ENCODE results near the gene DNLZ. TPM values are rescaled to one million over a fixed set of nuclear protein-coding genes. Genes with fewer than 3 reads are reported as not detected.
A peak's percentile ranks its signal among the peaks of the same experiment; 100 is the strongest.

DNLZ gene
- total and polyA plus RNA-seq, 8 donors: 4.2 to 18.8 (median 8.8) TPM

DNA sequence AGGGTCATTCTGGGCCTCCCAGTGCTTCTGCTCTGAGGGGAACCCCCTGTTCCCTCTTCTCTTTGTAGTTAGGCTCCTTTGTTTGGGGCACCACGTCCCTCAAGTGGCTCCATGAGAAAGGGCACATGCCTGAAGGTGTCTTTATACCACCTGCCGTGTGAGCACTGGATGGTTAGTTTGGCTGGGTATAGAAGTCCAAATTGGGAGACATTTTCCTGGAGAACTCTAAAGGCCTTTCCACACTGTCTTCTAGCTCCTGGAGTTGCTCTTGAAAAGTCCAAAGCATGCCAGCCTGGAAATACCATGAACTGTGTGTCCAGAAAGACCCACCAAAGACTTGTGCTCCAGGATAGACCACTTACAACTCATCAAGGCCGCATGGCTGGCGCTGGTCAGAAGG is 48.6 kb downstream of the DNLZ start:
- H3K9me3 ChIP-seq: peaks cover 0 to 13% of the 10 kb centered on the region in 2 donors
- ATAC-seq: no peak
- TF ChIP-seq, protein P1, sequence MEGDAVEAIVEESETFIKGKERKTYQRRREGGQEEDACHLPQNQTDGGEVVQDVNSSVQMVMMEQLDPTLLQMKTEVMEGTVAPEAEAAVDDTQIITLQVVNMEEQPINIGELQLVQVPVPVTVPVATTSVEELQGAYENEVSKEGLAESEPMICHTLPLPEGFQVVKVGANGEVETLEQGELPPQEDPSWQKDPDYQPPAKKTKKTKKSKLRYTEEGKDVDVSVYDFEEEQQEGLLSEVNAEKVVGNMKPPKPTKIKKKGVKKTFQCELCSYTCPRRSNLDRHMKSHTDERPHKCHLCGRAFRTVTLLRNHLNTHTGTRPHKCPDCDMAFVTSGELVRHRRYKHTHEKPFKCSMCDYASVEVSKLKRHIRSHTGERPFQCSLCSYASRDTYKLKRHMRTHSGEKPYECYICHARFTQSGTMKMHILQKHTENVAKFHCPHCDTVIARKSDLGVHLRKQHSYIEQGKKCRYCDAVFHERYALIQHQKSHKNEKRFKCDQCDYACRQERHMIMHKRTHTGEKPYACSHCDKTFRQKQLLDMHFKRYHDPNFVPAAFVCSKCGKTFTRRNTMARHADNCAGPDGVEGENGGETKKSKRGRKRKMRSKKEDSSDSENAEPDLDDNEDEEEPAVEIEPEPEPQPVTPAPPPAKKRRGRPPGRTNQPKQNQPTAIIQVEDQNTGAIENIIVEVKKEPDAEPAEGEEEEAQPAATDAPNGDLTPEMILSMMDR (IDR thresholded peaks at IDR 0.05): no peak
- intact Hi-C loops (cut with DNase I): no loop called here
- peak in 1 of 4 donors; percentile 15 for DNase-seq
- no peaks in the 10 kb centered on the region for H3K4me1 ChIP-seq
- no peak overlapping the region for H3K27ac ChIP-seq
- peaks cover 0 to 26% of the 10 kb centered on the region in 2 donors for H3K27me3 ChIP-seq
- no peaks in the 10 kb centered on the region for H3K36me3 ChIP-seq
- no peak overlapping the region for H3K4me3 ChIP-seq

GRCh38 chr9:136314056-136314416 is 49.5 kb downstream of the DNLZ start:
- no peaks in the 10 kb centered on the region for H3K4me1 ChIP-seq
- ATAC-seq (no peak), DNase-seq (no peak)
- H3K27ac ChIP-seq: no peak overlapping the region
- H3K4me3 ChIP-seq: no peak overlapping the region
- intact Hi-C loops (cut with DNase I): no loop called here
- no peaks in the 10 kb centered on the region for H3K36me3 ChIP-seq
- peaks cover 0 to 13% of the 10 kb centered on the region in 2 donors for H3K9me3 ChIP-seq
- H3K27me3 ChIP-seq: peaks cover 0 to 32% of the 10 kb centered on the region in 2 donors
- TF ChIP-seq, protein P1 (IDR thresholded peaks at IDR 0.05): no peak

DNA sequence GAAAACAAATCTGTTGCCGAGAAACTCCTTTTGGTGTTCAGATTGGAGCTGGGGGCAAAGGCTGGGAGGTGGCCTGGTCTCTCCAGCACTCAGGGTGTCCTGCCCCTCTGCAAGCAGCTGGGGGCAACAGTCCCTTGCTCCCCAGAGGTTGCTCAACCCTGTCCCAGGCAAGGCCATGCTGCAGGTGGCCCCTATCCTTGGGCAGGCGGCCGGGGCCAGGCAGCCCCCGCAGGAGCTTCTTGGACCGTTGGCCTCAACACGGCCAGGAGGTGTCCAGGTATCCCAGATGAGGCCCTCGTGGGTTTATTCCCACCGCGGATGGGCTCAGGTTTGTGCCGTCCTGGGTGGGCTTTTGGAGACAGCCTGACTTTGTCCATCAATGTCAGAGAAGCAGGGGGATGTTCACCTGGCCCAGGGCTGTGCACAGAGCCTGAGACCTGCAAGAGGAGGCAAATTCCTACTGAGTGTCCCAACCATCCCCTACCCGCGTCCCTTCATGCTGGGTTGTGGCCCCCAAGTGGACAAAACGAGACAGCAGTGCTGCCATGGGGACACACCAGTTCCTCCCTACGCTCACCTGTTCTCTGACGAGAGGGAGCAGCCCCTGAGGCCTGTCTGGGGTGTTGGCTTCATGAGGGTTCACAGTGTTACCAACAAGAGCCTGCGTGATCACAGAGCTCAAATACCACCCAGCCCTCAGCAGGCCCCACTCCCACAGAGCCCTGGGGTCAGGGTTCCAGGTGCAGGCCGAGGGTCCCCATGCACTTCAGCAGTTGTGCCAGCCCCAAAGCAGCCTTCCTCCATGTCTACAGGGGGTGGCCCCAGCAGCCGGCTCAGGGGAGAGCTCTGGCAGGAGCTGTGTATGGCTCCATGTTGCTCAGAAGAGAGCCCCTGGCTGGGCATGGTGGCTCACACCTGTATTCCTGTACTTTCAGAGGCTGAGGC is 50.2 kb downstream of the DNLZ start:
- peaks cover 0 to 35% of the 10 kb centered on the region in 2 donors for H3K27me3 ChIP-seq
- TF ChIP-seq, protein P1 (IDR thresholded peaks at IDR 0.05): no peak
- intact Hi-C loops (cut with DNase I): no loop called here
- H3K4me3 ChIP-seq: no peak overlapping the region
- DNase-seq (peak in 1 of 4 donors; percentile 67), ATAC-seq (no peak)
- H3K27ac ChIP-seq: no peak overlapping the region
- H3K9me3 ChIP-seq: peaks cover 0 to 13% of the 10 kb centered on the region in 2 donors
- no peaks in the 10 kb centered on the region for H3K36me3 ChIP-seq
- H3K4me1 ChIP-seq: no peaks in the 10 kb centered on the region

GRCh38 chr9:136312436-136312835 is 51.1 kb downstream of the DNLZ start:
- TF ChIP-seq, protein P1 (IDR thresholded peaks at IDR 0.05): peak; percentile 55 to 57
- Histone ChIP-seq H3K9me3 (peaks cover 0 to 13% of the 10 kb centered on the region in 2 donors), H3K27ac (no peak overlapping the region), H3K4me1 (no peaks in the 10 kb centered on the region), H3K27me3 (peaks cover 0 to 35% of the 10 kb centered on the region in 2 donors), H3K4me3 (no peak overlapping the region), H3K36me3 (no peaks in the 10 kb centered on the region)
- DNase-seq (peak in 2 of 4 donors; percentile 73 to 81), ATAC-seq (peak; percentile 81)
- intact Hi-C loops (cut with DNase I): no loop called here

- no peaks in the 10 kb centered on the region for H3K36me3 ChIP-seq
- H3K4me3 ChIP-seq: no peak overlapping the region
- H3K9me3 ChIP-seq: peaks cover 0 to 13% of the 10 kb centered on the region in 2 donors
- no peak for ATAC-seq
- H3K27me3 ChIP-seq: peaks cover 0 to 36% of the 10 kb centered on the region in 2 donors
- intact Hi-C loops (cut with DNase I): no loop called here
- no peak overlapping the region for H3K27ac ChIP-seq
- DNase-seq: no peak
- TF ChIP-seq, protein P1 (IDR thresholded peaks at IDR 0.05): no peak
- H3K4me1 ChIP-seq: no peaks in the 10 kb centered on the region
These were observed 51.6 kb downstream of the DNLZ start for GRCh38 chr9:136312009-136312375.
